ENCODE measurements around the gene CFAP251. TPM values are rescaled to one million over a fixed set of nuclear protein-coding genes. Genes with fewer than 3 reads are reported as not detected.

CFAP251 gene
- total and polyA plus RNA-seq, 2 of the 13 experiments (the other 11 are each of a cell fraction or from before 2014, with no cell fraction given) = 0.30 to 0.42 TPM

DNA sequence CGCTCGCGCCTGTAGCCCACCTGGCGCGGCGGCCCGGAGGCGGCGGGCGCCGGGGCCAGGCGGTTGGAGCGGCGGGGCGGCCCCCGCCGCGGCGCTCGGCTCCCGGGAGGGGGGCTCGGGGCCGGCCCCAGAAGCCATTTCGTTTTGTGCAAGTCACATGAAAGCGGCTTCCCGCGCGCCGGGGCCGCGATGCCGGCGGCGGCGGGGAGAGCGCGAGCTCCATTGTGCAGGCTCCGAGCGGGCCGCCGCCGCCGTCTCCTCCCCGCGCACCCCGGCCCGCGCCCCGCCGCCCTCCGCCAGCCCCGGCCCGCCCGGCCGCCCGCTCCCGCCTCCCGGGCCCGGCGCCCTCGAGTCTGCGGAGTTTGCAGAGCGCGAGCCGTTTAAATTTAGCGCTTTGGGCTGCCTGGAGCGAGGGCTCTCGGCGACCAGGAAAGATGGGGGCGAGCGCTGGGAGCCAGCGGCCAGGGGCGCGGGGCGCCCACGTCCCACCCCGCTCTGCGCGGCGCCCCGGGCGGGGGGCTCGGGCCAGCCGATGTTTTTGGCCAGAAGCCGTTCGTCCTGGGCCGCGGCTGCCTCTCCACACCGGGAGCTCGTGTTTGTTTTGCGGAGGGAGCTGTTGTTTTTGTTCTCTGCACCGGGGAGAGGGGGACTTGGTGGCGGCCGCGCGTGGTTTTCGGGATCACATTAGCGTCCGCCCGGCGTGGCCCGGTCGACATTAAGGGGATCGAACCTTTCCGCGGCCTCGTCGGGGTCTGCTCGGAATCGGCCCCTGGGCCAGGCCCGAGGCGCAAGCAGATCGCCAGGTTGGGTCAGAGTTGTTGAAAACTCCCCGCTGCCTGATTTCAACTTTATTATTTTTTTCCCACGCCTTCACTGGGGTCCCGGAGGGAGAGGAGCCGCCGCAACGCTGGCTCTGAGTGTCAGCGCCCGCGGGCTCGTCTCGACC lies 104.3 kb downstream of the CFAP251 start (continued):
- TF ChIP-seq, protein P1, sequence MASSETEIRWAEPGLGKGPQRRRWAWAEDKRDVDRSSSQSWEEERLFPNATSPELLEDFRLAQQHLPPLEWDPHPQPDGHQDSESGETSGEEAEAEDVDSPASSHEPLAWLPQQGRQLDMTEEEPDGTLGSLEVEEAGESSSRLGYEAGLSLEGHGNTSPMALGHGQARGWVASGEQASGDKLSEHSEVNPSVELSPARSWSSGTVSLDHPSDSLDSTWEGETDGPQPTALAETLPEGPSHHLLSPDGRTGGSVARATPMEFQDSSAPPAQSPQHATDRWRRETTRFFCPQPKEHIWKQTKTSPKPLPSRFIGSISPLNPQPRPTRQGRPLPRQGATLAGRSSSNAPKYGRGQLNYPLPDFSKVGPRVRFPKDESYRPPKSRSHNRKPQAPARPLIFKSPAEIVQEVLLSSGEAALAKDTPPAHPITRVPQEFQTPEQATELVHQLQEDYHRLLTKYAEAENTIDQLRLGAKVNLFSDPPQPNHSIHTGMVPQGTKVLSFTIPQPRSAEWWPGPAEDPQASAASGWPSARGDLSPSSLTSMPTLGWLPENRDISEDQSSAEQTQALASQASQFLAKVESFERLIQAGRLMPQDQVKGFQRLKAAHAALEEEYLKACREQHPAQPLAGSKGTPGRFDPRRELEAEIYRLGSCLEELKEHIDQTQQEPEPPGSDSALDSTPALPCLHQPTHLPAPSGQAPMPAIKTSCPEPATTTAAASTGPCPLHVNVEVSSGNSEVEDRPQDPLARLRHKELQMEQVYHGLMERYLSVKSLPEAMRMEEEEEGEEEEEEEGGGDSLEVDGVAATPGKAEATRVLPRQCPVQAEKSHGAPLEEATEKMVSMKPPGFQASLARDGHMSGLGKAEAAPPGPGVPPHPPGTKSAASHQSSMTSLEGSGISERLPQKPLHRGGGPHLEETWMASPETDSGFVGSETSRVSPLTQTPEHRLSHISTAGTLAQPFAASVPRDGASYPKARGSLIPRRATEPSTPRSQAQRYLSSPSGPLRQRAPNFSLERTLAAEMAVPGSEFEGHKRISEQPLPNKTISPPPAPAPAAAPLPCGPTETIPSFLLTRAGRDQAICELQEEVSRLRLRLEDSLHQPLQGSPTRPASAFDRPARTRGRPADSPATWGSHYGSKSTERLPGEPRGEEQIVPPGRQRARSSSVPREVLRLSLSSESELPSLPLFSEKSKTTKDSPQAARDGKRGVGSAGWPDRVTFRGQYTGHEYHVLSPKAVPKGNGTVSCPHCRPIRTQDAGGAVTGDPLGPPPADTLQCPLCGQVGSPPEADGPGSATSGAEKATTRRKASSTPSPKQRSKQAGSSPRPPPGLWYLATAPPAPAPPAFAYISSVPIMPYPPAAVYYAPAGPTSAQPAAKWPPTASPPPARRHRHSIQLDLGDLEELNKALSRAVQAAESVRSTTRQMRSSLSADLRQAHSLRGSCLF (CRISPR knock-in tag; IDR thresholded peaks at IDR 0.05; ENCODE audit: borderline replicate concordance) = 0 out of 2 replicates have a peak, but pooled peaks have one; percentile 28
- TF ChIP-seq PITX1 (CRISPR knock-in tag; IDR thresholded peaks at IDR 0.05) (no peak), SMARCE1 (IDR thresholded peaks at IDR 0.05; ENCODE audit: borderline replicate concordance) (no peak), IKZF1 (IDR thresholded peaks at IDR 0.05) (no peak), ZNF20 (CRISPR knock-in tag; IDR thresholded peaks at IDR 0.05) (no peak), JUN (CRISPR knock-in tag; IDR thresholded peaks at IDR 0.05) (no peak), SIX4 (CRISPR knock-in tag; IDR thresholded peaks at IDR 0.05) (no peak), IRF2 (CRISPR knock-in tag; IDR thresholded peaks at IDR 0.05) (0 out of 2 replicates have a peak, but pooled peaks have one; percentile 9), ZSCAN30 (CRISPR knock-in tag; IDR thresholded peaks at IDR 0.05) (no peak), ZNF629 (CRISPR knock-in tag; conservative IDR thresholded peaks at IDR 0.05) (no peak)
- TF ChIP-seq, protein P2, sequence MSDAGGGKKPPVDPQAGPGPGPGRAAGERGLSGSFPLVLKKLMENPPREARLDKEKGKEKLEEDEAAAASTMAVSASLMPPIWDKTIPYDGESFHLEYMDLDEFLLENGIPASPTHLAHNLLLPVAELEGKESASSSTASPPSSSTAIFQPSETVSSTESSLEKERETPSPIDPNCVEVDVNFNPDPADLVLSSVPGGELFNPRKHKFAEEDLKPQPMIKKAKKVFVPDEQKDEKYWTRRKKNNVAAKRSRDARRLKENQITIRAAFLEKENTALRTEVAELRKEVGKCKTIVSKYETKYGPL (CRISPR knock-in tag; IDR thresholded peaks at IDR 0.05) = peak; percentile 32; the same call in 1 of the 2 replicates
- TF ChIP-seq, protein P3, sequence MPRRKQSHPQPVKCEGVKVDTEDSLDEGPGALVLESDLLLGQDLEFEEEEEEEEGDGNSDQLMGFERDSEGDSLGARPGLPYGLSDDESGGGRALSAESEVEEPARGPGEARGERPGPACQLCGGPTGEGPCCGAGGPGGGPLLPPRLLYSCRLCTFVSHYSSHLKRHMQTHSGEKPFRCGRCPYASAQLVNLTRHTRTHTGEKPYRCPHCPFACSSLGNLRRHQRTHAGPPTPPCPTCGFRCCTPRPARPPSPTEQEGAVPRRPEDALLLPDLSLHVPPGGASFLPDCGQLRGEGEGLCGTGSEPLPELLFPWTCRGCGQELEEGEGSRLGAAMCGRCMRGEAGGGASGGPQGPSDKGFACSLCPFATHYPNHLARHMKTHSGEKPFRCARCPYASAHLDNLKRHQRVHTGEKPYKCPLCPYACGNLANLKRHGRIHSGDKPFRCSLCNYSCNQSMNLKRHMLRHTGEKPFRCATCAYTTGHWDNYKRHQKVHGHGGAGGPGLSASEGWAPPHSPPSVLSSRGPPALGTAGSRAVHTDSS (CRISPR knock-in tag; conservative IDR thresholded peaks at IDR 0.05) = no peak
- TF ChIP-seq, protein P4, sequence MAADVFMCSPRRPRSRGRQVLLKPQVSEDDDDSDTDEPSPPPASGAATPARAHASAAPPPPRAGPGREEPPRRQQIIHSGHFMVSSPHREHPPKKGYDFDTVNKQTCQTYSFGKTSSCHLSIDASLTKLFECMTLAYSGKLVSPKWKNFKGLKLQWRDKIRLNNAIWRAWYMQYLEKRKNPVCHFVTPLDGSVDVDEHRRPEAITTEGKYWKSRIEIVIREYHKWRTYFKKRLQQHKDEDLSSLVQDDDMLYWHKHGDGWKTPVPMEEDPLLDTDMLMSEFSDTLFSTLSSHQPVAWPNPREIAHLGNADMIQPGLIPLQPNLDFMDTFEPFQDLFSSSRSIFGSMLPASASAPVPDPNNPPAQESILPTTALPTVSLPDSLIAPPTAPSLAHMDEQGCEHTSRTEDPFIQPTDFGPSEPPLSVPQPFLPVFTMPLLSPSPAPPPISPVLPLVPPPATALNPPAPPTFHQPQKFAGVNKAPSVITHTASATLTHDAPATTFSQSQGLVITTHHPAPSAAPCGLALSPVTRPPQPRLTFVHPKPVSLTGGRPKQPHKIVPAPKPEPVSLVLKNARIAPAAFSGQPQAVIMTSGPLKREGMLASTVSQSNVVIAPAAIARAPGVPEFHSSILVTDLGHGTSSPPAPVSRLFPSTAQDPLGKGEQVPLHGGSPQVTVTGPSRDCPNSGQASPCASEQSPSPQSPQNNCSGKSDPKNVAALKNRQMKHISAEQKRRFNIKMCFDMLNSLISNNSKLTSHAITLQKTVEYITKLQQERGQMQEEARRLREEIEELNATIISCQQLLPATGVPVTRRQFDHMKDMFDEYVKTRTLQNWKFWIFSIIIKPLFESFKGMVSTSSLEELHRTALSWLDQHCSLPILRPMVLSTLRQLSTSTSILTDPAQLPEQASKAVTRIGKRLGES (CRISPR knock-in tag; IDR thresholded peaks at IDR 0.05; ENCODE audit: borderline replicate concordance) = peak; percentile 37; the same call in 1 of the 2 replicates
- TF ChIP-seq, protein P5, sequence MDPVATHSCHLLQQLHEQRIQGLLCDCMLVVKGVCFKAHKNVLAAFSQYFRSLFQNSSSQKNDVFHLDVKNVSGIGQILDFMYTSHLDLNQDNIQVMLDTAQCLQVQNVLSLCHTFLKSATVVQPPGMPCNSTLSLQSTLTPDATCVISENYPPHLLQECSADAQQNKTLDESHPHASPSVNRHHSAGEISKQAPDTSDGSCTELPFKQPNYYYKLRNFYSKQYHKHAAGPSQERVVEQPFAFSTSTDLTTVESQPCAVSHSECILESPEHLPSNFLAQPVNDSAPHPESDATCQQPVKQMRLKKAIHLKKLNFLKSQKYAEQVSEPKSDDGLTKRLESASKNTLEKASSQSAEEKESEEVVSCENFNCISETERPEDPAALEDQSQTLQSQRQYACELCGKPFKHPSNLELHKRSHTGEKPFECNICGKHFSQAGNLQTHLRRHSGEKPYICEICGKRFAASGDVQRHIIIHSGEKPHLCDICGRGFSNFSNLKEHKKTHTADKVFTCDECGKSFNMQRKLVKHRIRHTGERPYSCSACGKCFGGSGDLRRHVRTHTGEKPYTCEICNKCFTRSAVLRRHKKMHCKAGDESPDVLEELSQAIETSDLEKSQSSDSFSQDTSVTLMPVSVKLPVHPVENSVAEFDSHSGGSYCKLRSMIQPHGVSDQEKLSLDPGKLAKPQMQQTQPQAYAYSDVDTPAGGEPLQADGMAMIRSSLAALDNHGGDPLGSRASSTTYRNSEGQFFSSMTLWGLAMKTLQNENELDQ (CRISPR knock-in tag; IDR thresholded peaks at IDR 0.05; ENCODE audit: borderline replicate concordance) = no peak
